ENCODE data around the gene NHLRC1. TPM values are rescaled to one million over a fixed set of nuclear protein-coding genes. Genes with fewer than 3 reads are reported as not detected.

The NHLRC1 gene
- total RNA-seq, 3 donors from 2014 or later (not counting 1 experiment from before 2014, with no cell fraction given), result 0.58 to 0.89 (median 0.68) TPM

DNA sequence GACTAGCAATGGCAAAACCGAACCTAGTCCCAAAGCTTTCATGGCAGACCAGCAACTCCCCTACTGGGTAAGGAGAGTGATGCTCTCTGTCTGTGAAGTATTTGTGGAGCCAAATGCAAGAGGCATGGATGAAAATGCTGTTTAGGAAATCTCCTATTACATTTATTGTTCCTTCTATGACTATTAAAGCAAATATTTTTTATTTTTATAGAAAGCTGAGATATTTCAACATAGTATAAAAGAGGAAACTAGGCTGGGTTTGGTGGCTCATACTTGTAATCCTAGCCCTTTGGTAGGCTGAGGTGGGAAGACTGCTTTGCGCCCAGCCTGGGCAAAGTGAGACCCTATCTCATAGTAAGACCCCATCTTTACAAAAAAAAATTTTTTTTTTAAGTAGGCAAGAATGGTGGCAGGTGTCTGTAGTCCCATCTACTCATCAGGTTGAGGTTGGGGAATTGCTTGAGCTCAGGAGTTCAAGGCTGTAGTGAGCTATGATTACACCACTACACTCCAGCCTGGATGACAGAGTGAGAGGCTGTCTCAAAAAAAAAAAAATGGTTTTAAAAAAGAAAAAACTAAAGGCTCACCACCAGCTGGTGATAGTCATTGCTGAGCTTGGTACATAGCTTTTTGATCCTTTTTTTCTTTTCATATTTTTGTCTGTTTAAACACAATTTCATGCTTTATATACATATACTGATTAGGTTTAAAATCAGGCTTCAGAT lies 44.0 kb upstream of the NHLRC1 start:
- Histone ChIP-seq H3K9me3 (ENCODE audit: control insufficient read depth, insufficient read depth, low read length) (no peaks in the 10 kb centered on the region), H3K27me3 (ENCODE audit: control insufficient read depth, insufficient read depth, low read length) (no peaks in the 10 kb centered on the region), H3K4me3 (ENCODE audit: low read length) (no peak overlapping the region), H3K4me1 (ENCODE audit: control insufficient read depth, insufficient read depth, low read length) (no peaks in the 10 kb centered on the region), H3K36me3 (ENCODE audit: control insufficient read depth, insufficient read depth, low read length) (peaks cover 30% of the 10 kb centered on the region), H3K27ac (ENCODE audit: low read length) (no peak overlapping the region)
- WGBS (ENCODE audit: insufficient coverage), result 100% methylated on average over 1 of the region's 2 CpGs
- Mint-ChIP-seq H3K4me3 (no peak overlapping the region), H3K36me3 (peaks cover 26% of the 10 kb centered on the region), H3K27ac (no peak overlapping the region), H3K9me3 (peaks cover 0 to 2% of the 10 kb centered on the region in 2 donors), H3K27me3 (ENCODE audit: low read depth in 2 of 2) (no peaks in the 10 kb centered on the region), H3K4me1 (no peaks in the 10 kb centered on the region)
- no peak for ATAC-seq
- intact Hi-C loops (cut with micrococcal nuclease), result no loop called here
- DNase-seq, result no peak
- TF ChIP-seq, protein P1, sequence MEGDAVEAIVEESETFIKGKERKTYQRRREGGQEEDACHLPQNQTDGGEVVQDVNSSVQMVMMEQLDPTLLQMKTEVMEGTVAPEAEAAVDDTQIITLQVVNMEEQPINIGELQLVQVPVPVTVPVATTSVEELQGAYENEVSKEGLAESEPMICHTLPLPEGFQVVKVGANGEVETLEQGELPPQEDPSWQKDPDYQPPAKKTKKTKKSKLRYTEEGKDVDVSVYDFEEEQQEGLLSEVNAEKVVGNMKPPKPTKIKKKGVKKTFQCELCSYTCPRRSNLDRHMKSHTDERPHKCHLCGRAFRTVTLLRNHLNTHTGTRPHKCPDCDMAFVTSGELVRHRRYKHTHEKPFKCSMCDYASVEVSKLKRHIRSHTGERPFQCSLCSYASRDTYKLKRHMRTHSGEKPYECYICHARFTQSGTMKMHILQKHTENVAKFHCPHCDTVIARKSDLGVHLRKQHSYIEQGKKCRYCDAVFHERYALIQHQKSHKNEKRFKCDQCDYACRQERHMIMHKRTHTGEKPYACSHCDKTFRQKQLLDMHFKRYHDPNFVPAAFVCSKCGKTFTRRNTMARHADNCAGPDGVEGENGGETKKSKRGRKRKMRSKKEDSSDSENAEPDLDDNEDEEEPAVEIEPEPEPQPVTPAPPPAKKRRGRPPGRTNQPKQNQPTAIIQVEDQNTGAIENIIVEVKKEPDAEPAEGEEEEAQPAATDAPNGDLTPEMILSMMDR (IDR thresholded peaks at IDR 0.05), result no peak

DNA sequence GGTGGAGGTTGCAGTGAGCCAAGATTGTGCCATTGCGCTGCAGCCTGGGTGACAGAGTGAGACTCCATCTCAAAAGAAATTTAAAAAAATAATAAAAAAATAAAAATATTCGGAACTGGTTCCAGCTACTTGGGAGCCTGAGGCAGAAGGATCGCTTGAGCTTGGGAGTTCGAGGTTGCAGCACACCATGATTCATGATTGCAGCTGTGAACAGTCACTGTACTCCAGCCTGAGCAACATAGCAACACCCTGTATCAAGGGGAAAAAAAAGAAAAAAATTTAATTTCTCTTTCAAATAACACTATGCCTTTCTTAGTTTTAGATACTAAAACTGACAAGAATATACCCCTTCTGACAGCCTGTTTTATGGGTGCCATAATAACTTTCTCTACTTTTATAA lies 43.3 kb upstream of the NHLRC1 start:
- H3K27ac ChIP-seq (ENCODE audit: low read length), result no peak overlapping the region
- TF ChIP-seq, protein P1 (IDR thresholded peaks at IDR 0.05), result no peak
- peaks cover 35% of the 10 kb centered on the region for H3K36me3 ChIP-seq (ENCODE audit: control insufficient read depth, insufficient read depth, low read length)
- 94% methylated on average over 4 of the region's 4 CpGs for WGBS (ENCODE audit: insufficient coverage)
- no peak overlapping the region for H3K4me3 Mint-ChIP-seq
- DNase-seq (no peak), ATAC-seq (no peak)
- intact Hi-C loops (cut with micrococcal nuclease), result no loop called here
- no peaks in the 10 kb centered on the region for H3K4me1 ChIP-seq (ENCODE audit: control insufficient read depth, insufficient read depth, low read length)
- no peak overlapping the region for H3K27ac Mint-ChIP-seq
- no peaks in the 10 kb centered on the region for H3K4me1 Mint-ChIP-seq
- H3K27me3 Mint-ChIP-seq (ENCODE audit: low read depth in 2 of 2), result no peaks in the 10 kb centered on the region
- H3K9me3 Mint-ChIP-seq, result peaks cover 0 to 2% of the 10 kb centered on the region in 2 donors
- H3K9me3 ChIP-seq (ENCODE audit: control insufficient read depth, insufficient read depth, low read length), result no peaks in the 10 kb centered on the region
- no peaks in the 10 kb centered on the region for H3K27me3 ChIP-seq (ENCODE audit: control insufficient read depth, insufficient read depth, low read length)
- peaks cover 27% of the 10 kb centered on the region for H3K36me3 Mint-ChIP-seq
- H3K4me3 ChIP-seq (ENCODE audit: low read length), result no peak overlapping the region

DNA sequence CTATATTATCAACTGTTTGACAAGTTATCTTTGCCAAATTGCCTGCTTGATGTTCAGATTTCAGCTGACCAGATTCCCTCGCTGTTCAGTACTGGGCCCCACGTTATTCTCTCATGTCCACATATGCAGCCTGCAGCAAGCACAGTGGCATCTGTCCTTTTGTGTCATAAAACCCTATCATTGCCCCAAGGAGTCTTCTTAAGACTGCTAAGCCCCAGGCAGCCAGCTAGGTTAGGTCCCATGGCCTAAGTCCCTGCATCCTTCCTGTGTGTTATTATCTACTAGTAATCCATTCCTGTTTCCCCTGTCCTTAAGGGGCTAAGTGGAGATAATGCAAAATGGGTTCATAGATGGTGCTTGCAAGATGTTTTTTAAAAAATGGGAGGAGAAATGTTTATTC lies 39.9 kb upstream of the NHLRC1 start:
- no peak overlapping the region for H3K4me3 Mint-ChIP-seq
- intact Hi-C loops (cut with micrococcal nuclease), result no loop called here
- no peak overlapping the region for H3K27ac Mint-ChIP-seq
- Histone ChIP-seq H3K36me3 (ENCODE audit: control insufficient read depth, insufficient read depth, low read length) (peaks cover 28% of the 10 kb centered on the region), H3K9me3 (ENCODE audit: control insufficient read depth, insufficient read depth, low read length) (no peaks in the 10 kb centered on the region), H3K4me3 (ENCODE audit: low read length) (no peak overlapping the region), H3K27ac (ENCODE audit: low read length) (no peak overlapping the region), H3K4me1 (ENCODE audit: control insufficient read depth, insufficient read depth, low read length) (no peaks in the 10 kb centered on the region), H3K27me3 (ENCODE audit: control insufficient read depth, insufficient read depth, low read length) (no peaks in the 10 kb centered on the region)
- H3K9me3 Mint-ChIP-seq, result no peaks in the 10 kb centered on the region
- TF ChIP-seq, protein P1 (IDR thresholded peaks at IDR 0.05), result no peak
- ATAC-seq (no peak), DNase-seq (no peak)
- WGBS (ENCODE audit: insufficient coverage), result 94% methylated on average over 2 of the region's 2 CpGs
- no peaks in the 10 kb centered on the region for H3K4me1 Mint-ChIP-seq
- H3K27me3 Mint-ChIP-seq (ENCODE audit: low read depth in 2 of 2), result no peaks in the 10 kb centered on the region
- peaks cover 24% of the 10 kb centered on the region for H3K36me3 Mint-ChIP-seq

DNA sequence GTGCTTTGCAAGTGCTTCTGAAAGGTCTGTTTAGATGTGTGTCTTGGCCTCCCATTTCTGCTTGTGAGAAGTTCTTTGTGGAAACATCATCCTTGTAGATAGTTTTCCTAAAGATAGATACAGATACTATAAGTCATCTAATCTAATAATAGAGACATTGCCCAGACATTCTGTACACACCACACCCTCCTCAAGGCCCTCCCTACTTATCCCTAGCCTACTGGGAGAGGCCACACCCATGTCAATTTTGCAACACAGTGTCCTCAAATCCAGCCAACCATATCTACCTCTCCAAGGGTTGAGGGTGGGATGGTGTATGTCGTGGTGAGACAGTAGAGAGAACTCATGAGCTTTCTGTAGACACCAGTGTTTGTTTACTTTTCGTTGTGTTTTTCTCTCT lies 39.0 kb upstream of the NHLRC1 start:
- TF ChIP-seq, protein P1 (IDR thresholded peaks at IDR 0.05), result no peak
- H3K4me1 ChIP-seq (ENCODE audit: control insufficient read depth, insufficient read depth, low read length), result peaks cover 3% of the 10 kb centered on the region

More for the DNA sequence above, 39.0 kb upstream of the NHLRC1 start:
- H3K4me3 Mint-ChIP-seq, result no peak overlapping the region
- Histone ChIP-seq H3K4me3 (ENCODE audit: low read length) (no peak overlapping the region), H3K36me3 (ENCODE audit: control insufficient read depth, insufficient read depth, low read length) (peaks cover 28% of the 10 kb centered on the region), H3K27ac (ENCODE audit: low read length) (no peak overlapping the region), H3K27me3 (ENCODE audit: control insufficient read depth, insufficient read depth, low read length) (no peaks in the 10 kb centered on the region), H3K9me3 (ENCODE audit: control insufficient read depth, insufficient read depth, low read length) (no peaks in the 10 kb centered on the region)
- H3K9me3 Mint-ChIP-seq, result no peaks in the 10 kb centered on the region
- DNase-seq, result no peak
- no peak overlapping the region for H3K27ac Mint-ChIP-seq
- peaks cover under 1% of the 10 kb centered on the region in 2 donors for H3K4me1 Mint-ChIP-seq
- intact Hi-C loops (cut with micrococcal nuclease), result no loop called here
- no peaks in the 10 kb centered on the region for H3K27me3 Mint-ChIP-seq (ENCODE audit: low read depth in 2 of 2)
- ATAC-seq, result no peak
- 86% methylated on average over 1 of the region's 2 CpGs for WGBS (ENCODE audit: insufficient coverage)
- peaks cover 24% of the 10 kb centered on the region for H3K36me3 Mint-ChIP-seq
